ENCODE data around the gene RALGAPA2. TPM values are rescaled to one million over a fixed set of nuclear protein-coding genes. Genes with fewer than 3 reads are reported as not detected.

Gene RALGAPA2
- total and polyA plus RNA-seq, 7 donors, result 8.4 to 23.2 (median 18.5) TPM

DNA sequence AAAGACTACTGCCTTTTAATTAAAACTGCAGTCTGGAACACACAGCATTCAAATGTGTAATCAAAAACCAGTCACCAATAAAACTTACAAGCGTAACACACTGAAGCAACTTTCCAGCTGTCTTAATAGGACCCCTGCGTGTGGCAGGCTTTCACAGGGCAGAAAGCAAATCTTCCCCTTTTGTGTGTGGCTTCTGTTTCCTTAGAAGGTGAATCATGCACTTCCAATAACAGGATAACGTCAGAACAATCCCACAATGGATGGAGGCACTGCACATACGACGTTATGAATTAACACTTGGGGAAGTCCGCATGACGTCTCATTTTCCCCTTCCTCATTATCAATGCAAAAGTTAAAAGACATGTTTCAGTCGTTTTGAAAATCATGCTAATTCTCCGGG lies 299.7 kb downstream of the RALGAPA2 start:
- Histone ChIP-seq H3K27ac (no peak overlapping the region), H3K9me3 (no peaks in the 10 kb centered on the region), H3K4me3 (no peak overlapping the region), H3K27me3 (no peaks in the 10 kb centered on the region), H3K4me1 (no peaks in the 10 kb centered on the region), H3K36me3 (peaks cover 0 to 3% (median 0%) of the 10 kb centered on the region in 4 donors)
- TF ChIP-seq, protein P1, sequence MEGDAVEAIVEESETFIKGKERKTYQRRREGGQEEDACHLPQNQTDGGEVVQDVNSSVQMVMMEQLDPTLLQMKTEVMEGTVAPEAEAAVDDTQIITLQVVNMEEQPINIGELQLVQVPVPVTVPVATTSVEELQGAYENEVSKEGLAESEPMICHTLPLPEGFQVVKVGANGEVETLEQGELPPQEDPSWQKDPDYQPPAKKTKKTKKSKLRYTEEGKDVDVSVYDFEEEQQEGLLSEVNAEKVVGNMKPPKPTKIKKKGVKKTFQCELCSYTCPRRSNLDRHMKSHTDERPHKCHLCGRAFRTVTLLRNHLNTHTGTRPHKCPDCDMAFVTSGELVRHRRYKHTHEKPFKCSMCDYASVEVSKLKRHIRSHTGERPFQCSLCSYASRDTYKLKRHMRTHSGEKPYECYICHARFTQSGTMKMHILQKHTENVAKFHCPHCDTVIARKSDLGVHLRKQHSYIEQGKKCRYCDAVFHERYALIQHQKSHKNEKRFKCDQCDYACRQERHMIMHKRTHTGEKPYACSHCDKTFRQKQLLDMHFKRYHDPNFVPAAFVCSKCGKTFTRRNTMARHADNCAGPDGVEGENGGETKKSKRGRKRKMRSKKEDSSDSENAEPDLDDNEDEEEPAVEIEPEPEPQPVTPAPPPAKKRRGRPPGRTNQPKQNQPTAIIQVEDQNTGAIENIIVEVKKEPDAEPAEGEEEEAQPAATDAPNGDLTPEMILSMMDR (IDR thresholded peaks at IDR 0.05), result no peak
- TF ChIP-seq POLR2AphosphoS5 (IDR thresholded peaks at IDR 0.05) (no peak), POLR2A (IDR thresholded peaks at IDR 0.05) (no peak), EP300 (IDR thresholded peaks at IDR 0.05) (no peak)
- WGBS, 2 donors, result 69 to 85% methylated on average over 9 of the region's 9 CpGs
- intact Hi-C loops (cut with DNase I), result no loop called here
- no peak for DNase-seq

DNA sequence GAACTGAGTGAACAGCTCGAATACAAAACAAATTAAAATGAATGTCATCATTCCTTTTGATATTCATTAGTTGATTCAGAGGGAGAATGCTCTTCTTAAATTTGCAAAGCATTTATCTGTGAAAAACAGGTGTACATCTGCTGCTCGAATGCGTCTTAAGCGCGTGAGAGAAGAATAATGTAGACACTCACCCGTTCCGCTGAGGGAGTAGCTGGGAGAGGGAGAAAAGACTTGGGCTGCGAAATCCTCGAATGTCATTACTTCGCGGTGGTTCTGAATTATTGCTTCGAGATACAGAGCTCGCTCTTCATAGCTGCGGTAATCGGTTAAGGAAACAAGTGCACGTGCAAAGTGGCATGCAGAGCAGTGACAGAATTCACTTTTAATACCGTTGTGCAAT lies 300.6 kb downstream of the RALGAPA2 start:
- TF ChIP-seq, protein P1 (IDR thresholded peaks at IDR 0.05), result no peak
- TF ChIP-seq POLR2A (IDR thresholded peaks at IDR 0.05) (no peak), POLR2AphosphoS5 (IDR thresholded peaks at IDR 0.05) (no peak), EP300 (IDR thresholded peaks at IDR 0.05) (no peak)
- no peak overlapping the region for H3K27ac ChIP-seq
- H3K4me1 ChIP-seq, result no peaks in the 10 kb centered on the region
- 96% methylated on average over 17 of the region's 17 CpGs for WGBS, 2 donors
- DNase-seq, result no peak
- H3K9me3 ChIP-seq, result no peaks in the 10 kb centered on the region
- no peak overlapping the region for H3K4me3 ChIP-seq
- H3K27me3 ChIP-seq, result no peaks in the 10 kb centered on the region
- intact Hi-C loops (cut with DNase I), result no loop called here
- H3K36me3 ChIP-seq, result peaks cover 0 to 3% (median 0%) of the 10 kb centered on the region in 4 donors

DNA sequence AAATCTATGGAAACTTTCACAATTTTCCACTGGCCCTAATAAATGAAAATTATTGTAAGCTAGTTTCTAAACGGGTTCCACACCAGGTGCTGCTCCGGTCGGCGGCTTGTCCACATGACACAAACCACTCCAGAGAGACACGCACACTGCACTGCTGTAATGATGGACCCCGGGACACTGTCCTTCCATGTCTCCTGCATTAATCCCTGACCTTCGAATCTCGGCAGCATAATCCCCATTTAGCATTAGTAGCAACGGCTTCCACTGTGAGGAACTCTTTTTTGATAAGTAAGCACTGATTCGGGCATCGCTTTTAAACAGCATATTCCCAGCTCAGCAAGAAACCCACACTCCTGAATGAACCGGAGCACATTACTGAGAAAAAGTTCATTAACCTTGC lies 301.0 kb downstream of the RALGAPA2 start:
- DNase-seq, result no peak
- Histone ChIP-seq H3K4me3 (no peak overlapping the region), H3K9me3 (no peaks in the 10 kb centered on the region)

DNA sequence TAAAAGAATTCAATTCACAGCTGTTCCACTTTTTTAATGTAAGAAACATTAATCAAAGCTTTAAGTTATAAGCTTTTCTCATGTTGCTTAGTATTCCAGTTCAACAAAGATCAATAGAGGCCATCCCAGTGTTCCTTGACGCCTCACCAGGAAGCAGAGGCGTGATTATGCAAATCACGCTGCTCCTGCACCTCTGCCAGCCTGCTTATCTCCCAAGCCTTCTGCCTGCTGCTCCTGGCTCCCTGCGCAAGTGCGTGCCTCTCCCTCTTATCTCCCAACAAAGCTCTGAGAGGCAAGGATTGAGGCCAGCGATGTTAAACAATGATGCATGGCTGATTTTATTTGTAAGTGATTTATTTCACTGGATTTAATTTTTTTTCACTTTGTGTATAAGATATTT lies 301.8 kb downstream of the RALGAPA2 start:
- Histone ChIP-seq H3K27ac (no peak overlapping the region), H3K9me3 (no peaks in the 10 kb centered on the region), H3K27me3 (no peaks in the 10 kb centered on the region), H3K4me3 (no peak overlapping the region), H3K36me3 (peaks cover 0 to 3% (median 0%) of the 10 kb centered on the region in 4 donors), H3K4me1 (no peaks in the 10 kb centered on the region)
- TF ChIP-seq POLR2A (IDR thresholded peaks at IDR 0.05) (no peak), EP300 (IDR thresholded peaks at IDR 0.05) (no peak), POLR2AphosphoS5 (IDR thresholded peaks at IDR 0.05) (no peak)
- TF ChIP-seq, protein P1 (IDR thresholded peaks at IDR 0.05), result no peak
- intact Hi-C loops (cut with DNase I), result no loop called here
- WGBS, 2 donors, result 18 to 61% methylated on average over 6 of the region's 6 CpGs
- no peak for DNase-seq

More for the DNA sequence above, 301.0 kb downstream of the RALGAPA2 start:
- TF ChIP-seq POLR2A (IDR thresholded peaks at IDR 0.05), result no peak
- TF ChIP-seq, protein P1 (IDR thresholded peaks at IDR 0.05), result no peak
- TF ChIP-seq POLR2AphosphoS5 (IDR thresholded peaks at IDR 0.05), result no peak
- TF ChIP-seq EP300 (IDR thresholded peaks at IDR 0.05), result no peak
- H3K27me3 ChIP-seq, result no peaks in the 10 kb centered on the region
- intact Hi-C loops (cut with DNase I), result no loop called here
- 89 to 90% methylated on average over 12 of the region's 12 CpGs for WGBS, 2 donors
- H3K27ac ChIP-seq, result no peak overlapping the region
- peaks cover 0 to 3% (median 0%) of the 10 kb centered on the region in 4 donors for H3K36me3 ChIP-seq
- H3K4me1 ChIP-seq, result no peaks in the 10 kb centered on the region

DNA sequence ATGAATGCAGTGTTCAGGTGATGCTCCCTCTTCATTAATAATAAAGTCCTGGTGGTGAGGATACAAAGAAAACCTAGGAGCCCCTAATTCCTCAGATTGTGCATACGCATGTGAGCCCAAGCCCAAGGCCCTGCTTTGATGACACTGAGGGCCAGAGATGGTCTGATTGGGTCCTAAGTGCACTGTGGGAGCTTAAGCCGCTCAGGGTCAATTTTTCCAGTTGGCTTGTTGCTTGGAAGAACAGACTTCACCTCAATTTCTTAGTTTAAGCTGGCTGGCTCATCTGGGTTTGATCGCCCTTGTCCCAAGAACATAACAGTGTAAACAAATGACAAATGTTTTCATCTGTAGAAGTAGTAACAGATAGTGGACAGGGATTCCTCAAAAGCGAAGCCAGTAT lies 303.1 kb downstream of the RALGAPA2 start:
- intact Hi-C loops (cut with DNase I), result no loop called here
- no peaks in the 10 kb centered on the region for H3K4me1 ChIP-seq
- 95 to 96% methylated on average over 4 of the region's 4 CpGs for WGBS, 2 donors
- no peak for DNase-seq
- TF ChIP-seq, protein P1 (IDR thresholded peaks at IDR 0.05), result no peak
- no peak for TF ChIP-seq POLR2A (IDR thresholded peaks at IDR 0.05)
- no peak for TF ChIP-seq POLR2AphosphoS5 (IDR thresholded peaks at IDR 0.05)
- no peak for TF ChIP-seq EP300 (IDR thresholded peaks at IDR 0.05)
- no peak overlapping the region for H3K4me3 ChIP-seq
- no peaks in the 10 kb centered on the region for H3K27me3 ChIP-seq
- peaks cover 0 to 3% (median 0%) of the 10 kb centered on the region in 4 donors for H3K36me3 ChIP-seq
- no peak overlapping the region for H3K27ac ChIP-seq
- no peaks in the 10 kb centered on the region for H3K9me3 ChIP-seq
